Germinal center (tissue), 1 donor: ENCODE results near the gene PRLR.
"Not testable (repeated sequence)": the region's sequence is repeated elsewhere in the genome, so short reads cannot be mapped to it uniquely, and the experiment has no call there.

Experiments
- DNase-seq: peaks from one replicate; pipeline ENCODE4 v3.0.0; 2012; ENCODE audit warnings: mixed read lengths, low spot score

The PRLR gene

DNA sequence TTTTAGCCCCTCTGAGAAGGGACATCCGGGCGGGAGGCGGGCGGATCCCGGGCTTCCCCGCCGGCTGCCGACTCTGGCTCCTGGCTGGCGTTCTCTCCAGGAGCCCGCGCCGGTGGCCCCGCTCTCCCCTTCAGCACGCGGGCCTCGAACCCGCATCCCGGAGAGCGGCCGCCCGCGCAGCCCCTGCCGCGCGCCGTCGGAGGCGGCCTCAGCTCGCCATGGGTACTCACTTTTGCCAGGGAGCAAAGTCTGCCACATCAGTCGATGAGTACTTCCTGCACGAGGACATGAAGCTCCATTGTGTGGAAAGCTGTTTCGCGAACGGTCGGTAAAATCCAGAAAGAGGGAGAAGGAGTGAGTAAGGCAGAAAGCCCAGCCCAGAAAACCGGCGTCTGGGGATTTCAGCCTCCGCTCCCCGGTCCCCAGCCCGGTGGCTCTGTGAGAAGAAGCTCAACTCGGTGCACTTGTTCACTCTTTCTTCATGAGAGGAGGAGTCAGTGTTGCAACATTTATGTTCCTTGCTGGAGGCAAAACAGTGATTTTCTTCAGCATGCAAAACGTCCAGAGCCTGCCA is at the start of gene PRLR:
PRLR (minus strand) TSS at position 450 of the 574 bp plus-strand sequence. CDS start 140,867 bp downstream, outside the sequence.
- no peak for DNase-seq

DNA sequence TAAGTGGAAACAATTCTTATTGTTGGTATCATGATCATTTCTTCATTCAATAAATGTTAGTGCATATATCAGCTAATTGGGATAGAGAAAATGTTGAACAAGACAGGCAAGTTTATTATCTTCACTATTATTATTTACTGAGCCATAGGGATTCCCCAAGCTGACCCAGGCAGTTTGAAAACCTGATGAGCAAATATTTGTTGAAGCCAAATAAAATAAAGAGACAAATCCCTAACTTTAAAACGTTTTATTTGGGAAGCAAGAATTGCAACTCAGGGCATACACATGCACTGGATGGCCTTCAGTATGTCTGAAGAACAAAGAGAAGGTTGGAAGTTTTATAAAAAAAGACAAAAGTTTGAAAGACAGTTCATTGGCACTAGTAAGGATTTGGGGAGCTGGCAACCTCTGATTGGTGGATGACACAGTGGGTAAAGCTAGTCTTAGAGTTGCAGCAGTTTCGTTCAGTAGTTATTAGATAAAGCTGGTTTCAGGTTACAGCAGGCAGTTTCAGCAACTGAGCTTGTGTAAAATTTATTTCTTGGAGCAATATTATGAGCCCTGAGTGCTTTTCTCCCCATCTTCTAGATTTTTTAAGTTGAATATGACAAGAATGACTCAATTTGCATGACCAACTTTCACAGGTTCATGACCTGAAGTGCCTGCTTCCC is 44.7 kb upstream of the PRLR start:
- no peak for DNase-seq

GRCh38 chr5:35269006-35269405 is 38.7 kb upstream of the PRLR start:
- no peak for DNase-seq

DNA sequence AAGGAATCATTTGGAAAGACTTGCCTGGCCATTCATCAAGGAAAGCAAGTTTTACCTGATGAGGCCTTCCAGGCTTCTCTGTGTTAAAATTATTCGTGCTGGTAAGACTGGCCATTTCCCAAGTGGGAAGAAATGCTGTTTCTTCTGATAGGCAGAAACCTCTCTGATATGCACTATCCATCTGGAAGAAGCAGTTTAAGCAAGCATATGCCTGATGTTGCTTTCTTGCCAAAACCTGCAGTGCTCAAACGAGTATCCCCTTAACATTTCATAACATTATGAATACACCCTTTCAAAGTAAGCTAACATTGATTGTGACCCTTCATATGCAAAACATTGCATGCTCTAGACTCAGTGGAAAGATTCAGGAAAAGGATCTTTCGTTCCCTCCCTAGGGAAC is 36.0 kb upstream of the PRLR start:
- no peak for DNase-seq

- no peak for DNase-seq
These were observed 34.2 kb upstream of the PRLR start for GRCh38 chr5:35264509-35264908.

DNA sequence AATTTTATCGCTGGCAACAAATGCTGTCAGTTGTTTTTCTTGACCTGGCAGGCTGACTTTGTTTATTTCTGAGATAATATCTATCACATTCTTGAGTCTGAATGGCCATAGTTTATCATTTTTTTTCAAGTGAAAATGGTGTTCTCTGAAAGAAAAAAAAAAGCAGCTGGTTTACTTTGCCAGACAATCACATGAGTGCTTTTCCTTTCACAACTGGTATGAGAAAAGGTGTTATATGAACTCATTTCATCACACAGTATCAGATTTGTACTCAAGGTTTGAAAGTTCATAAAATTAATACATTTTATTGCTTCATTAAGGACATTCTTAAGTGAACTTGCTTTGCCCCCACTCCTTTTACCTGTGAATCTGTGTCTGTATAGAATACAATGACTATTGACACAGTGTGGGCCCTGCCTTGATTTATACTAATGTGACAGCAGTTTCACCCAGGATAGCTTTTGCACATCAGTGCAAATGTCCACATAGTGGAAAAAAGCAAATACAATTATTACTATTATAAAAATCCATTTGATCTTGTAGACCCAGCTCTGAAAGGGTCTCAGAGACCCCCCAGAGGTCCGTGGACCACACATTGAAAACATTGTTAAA is 33.1 kb upstream of the PRLR start:
- DNase-seq: no peak

DNA sequence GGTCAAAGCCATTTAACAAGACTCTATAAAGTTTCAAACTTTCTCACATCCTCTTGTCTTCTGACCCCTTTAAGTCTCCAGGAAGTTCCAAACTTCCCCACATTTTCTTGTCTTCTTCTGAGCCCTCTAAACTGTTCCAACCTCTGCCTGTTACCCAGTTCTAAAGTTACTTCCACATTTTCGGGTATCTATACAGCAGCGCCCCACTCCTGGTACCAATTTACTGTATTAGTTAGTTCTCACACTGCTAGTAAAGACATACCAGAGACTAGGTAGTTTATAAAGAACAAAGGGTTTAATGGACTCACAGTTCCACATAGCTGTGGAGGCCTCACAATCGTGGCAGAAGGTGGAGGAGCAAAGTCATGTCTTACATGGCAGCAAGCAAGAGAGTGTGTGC is 23.3 kb upstream of the PRLR start:
- DNase-seq: no peak

DNA sequence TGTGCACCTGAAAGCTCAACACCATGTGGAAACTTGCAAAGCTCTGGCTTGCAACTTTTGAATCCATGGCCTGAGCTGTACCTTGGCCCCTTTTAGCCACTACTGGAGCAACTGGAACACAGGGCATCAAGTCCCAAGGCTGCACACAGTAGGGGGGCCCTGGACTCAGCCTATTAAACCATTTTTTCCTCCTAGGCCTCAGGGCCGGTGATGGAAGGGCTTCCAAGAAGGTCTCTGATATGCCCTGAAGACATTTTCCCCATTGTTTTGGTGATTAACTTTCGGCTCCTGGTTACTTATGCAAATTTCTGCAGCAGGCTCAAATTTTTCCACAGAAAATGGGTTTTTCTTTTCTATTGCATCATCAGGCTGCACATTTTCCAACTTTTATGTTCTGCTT is 22.7 kb upstream of the PRLR start:
- DNase-seq: no peak

DNA sequence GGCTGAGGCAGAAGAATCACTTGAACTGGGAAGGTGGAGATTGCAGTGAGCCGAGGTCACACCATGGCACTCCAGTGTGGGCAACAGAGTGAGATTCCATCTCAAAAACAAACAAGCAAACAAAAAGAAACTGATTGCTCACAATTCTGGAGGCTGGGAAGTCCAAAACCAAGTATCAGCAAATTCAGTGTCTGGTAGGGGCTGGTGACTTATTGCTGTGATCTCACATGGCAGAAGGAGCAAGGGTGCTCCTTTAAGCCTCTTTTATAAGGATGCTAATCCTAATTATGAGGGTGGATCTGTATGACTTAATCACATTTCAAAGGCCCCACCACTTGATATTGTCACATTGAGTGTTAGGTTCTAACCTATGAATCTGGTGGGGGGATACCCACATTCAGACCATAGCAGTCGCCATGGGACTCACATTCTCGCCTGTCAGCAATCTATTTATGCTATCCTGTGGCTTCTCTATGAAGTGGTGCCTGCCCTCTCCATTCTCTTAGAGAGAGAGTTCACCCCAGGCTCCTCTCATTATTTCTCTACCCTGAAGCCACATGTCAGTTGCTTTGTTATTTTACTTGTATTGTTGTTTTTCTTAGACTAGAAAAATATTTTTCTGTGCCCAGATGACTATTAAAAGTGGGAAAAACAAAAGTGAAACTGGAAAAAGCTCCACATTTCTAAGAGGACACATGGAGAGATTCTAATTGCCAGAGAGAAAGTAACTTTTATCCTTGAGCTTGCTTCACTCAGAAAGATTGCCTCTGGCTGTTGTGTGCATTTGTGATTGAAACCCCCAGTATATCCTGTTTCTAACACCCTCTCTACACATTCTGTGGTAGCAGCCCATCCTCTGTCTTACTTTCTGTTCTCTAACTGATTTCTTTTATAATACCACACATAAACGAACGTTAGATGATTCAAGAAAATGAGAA is 18.8 kb upstream of the PRLR start:
- no peak for DNase-seq

DNA sequence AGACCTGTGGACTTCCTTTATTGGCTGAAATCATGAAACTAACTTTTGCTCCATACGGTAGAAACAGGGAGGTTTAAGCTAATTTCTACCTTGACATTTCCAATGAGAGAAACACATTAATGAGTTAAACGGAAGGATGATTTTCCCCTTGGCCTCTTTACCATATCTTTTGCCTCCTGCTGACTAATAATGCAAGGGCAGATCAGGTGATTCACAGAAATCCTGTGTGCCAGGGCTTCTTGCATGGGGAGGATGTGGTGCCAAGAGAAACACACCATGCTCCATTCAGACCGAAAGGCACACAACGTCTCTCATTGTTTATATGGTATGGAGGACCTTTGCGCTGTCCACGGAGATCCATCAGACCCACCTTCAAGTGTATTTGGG is 17.4 kb upstream of the PRLR start:
- no peak for DNase-seq

- DNase-seq: no peak
These were observed 16.8 kb upstream of the PRLR start for GRCh38 chr5:35246900-35247647.

DNA sequence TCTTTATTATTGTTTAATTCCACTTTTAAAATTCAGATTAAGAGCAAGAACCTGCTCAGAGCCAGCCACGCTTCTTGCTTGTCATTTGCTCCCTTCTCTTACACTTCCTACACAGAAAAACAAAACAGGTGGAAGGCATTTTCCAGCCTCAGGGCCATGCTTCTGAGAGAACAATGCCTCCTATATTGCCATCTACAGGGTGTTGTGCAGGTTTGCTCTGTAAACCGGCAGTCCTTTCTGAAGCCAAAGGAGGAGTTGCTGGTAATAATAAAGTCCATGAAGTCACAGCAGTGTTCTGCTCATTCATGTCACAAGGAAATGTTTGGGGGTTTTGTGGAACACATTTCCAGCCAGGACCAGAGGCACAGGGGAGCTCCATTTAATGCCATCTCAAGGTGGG is 16.1 kb upstream of the PRLR start:
- no peak for DNase-seq

GRCh38 chr5:35245371-35245770 is 15.1 kb upstream of the PRLR start:
- not testable (repeated sequence) for DNase-seq

DNA sequence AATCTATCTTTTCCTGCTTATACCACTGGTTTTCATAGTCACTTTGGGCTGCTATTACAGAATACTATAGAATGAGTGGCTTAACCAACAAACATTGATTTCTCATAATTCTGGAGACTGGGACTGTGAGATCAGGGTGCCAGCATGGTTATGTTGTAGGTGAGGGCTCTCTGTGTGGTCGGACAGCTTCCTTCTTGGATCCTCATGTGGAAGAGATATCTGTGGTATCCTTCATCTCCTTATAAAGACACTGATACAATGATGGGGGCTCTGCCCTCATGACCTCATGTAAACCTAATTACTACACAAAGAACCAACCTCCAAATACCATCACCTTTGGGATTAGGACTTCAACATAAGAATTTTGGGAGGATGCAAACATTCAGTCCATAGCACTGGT is 13.9 kb upstream of the PRLR start:
- DNase-seq: no peak

DNA sequence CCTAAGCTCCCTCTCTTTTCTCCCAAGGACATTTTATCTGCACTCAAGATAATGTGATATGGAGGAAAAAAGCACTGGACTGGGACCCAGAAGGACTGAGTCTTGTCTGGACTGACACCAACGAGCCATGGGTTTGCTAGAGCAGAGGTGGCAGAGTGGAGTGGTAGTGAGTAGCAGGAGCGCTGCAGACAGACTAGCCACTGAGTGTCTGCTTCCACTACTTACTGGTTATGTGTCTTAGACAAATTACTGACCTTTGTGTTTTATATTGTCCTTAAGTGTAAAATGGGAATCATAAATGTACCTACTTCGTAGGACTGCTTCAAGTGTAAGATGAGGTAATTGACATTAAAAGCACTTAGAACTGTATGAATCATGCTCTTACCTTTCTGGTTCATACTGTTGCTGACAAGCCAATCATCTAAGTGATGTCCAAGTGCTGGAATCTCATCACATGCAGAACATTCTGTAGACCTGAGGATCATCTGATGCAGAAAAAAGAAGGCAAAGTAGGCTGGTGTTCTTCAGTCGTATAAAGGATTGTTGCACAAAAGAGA is 12.5 kb upstream of the PRLR start:
- no peak for DNase-seq

- no peak for DNase-seq
These were observed 10.6 kb upstream of the PRLR start for GRCh38 chr5:35240892-35241291.

DNA sequence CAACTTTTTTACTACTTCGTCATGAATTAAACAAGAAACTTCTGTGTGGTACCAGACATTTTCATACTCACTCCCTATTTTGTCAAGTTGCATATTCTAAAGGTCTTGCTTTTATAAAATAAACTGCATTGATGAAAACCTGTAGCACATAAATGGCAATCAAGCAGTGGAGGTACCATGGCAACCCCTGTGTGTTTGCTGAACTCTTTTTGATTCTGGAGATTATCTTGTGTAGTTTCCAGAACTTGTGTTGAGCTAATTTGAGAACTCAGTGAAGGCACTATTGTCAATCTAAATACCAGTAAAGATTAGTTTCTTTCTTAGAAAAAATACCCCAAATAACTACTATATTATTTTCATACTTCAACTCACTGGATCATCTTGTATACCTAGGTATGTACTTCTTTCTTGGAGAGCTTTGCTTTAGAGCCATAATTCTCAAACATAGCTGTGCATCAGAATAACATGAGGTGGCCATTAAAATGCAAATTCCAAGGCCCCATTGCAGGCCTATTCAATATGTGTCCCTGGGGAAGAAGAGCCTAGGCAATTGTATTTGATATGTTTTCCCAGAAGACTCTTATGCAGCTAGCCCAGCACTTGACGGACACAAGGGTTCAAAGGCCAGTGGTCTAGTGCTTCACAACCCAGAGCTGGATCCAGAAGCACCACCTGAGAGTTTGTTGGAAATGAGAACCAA is 9.8 kb upstream of the PRLR start:
- DNase-seq: no peak

- DNase-seq: no peak
These were observed 9.2 kb upstream of the PRLR start for GRCh38 chr5:35239476-35239875.

DNA sequence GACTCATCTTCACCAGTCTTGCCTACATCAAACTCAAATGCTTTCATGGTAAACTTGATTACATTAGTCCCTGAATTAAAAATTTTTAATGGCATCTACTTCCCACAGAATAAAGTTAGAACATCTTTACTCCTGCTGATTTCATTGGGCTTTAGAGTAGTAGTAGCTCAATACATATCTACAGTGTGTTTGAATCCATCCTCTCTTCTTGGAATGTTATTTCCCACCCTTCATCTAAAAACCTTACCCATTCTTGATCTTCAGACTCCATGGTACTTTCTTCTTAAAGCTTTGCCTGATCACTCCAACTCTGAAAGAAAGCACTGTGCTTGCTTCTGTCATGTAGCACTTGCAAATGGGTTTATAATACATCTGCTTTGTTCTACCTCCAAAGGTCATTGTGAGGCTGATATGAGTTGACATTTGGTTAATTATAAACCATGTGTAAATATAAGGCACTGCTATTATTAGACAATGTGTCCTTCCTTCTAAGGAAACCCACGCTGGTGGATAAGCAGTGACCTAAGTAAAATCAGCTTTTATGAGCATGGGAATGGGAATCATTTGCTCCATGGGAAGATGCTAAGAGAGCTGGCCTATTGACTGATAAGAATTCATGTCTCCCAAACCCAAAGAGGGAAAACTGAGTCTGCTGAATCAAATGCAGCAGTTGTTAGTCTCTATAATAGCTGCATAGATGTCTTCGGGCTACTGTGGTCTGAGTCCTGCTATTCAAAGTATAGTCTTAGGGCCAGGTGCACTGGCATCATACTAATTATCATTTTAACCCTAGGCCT is 7.5 kb upstream of the PRLR start:
- DNase-seq: no peak

GRCh38 chr5:35236770-35237169 is 6.5 kb upstream of the PRLR start:
- DNase-seq: no peak
